ENCODE data around the gene MAGI2.

The MAGI2 gene

DNA sequence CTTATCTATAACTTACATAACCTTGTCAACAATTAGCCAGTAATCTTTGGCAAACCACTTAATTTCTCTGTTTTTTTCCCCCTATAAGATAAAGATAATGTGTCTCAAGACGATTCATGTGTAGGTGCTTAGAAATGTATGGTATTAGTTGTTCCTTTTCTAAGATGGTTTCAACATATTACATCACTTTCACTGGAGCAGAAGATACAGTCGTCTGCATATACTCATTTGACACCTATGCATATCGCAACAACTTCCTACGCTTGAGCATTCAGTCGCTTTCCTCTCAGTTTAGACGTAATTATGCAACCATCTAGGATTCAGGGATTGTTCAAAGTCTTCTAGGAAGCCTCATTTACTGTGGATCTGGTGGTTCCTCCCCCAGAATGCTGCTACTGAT is 1258.2 kb downstream of the MAGI2 start:
- no peak for DNase-seq

DNA sequence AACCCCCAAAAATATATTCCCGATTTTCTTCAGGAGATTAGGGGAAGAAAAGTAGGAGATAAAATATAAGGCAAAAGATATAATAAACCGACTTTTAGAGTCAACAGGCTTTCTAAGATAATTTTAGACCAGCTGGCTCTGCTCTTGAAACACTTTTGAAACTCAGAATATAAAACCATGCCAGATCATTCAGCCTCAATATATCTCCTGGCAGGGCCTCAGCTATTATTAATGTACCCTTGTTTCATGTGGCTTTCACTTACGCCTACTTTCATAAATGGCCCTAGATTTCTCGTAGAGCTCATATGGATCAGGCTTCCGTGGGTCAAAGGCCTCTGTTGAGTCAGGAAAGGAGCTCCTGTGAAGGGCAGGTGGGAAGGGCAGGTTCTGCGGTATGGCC is 1258.9 kb downstream of the MAGI2 start:
- no peak for DNase-seq

DNA sequence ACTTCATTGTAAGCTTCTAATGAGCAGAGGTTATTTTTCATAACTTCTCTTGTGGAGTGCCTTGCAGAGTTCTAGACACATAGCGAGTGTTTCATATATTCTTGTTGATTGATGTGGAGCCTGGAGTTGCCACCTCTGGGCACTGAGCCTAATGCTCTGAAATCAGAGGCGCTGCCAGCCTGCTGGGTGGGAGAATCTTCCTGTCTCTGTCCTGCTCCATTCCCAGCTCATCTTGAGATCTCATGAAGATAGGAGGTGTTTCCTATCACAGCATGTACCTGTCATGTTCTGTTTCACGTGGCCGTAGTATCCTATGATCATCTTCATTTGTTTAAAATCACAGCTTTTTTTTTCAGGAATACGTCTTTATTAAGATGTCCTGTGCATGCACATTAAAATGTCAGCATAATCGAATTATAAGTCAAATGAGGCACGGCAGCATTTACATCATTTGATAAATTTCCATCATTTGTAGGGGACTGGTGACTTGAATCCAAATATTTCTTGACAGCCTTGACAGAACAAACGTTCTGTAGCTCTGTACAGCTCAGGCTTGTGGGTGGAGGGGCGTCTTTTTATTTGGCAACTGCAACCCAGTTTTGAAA is 1261.9 kb downstream of the MAGI2 start:
- DNase-seq: no peak

DNA sequence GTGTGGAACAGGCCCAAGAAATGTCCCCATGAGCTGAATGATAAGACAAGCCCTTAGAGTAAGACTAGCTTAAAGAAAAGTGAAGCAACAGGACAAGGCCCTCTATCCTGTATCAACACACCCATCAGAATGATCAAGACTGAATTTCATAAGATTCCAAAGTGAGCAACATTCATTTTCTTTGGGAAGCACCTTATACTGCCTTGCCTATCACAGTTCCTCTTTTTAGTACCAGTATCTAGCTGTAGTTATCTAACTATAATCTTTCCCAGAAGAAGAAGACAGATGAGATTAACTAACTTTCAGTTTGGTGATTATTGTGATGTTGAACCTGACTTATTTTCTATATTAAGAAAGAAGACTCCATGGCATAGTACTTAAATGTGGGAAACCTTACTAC is 1263.7 kb downstream of the MAGI2 start:
- DNase-seq: no peak

DNA sequence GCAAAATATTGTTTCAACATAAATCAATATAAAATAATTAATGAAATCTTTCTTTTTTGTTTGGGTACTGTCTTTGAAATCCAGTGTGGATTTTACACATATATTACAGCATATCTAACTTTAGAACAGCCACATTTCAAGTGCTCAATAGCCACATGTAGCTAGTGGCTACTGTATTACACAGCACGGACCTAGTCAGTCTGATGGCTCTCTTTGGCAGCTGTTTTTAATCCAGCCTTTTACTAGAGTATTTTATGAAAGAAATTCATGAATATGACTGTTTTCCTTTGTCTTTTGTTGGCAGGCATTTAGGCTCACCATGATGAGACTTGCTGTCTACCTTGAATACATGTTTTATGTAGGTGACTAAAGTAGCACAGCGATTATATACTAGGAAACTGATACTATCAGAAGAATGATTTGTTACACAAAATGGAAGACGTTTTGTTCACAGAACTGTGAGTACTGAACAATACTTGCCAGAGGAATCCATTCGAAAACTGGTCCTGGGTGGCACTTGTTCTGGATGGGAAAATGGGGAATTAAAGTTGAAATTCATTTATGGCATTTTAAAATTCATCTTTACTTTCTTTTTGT is 1268.2 kb downstream of the MAGI2 start:
- DNase-seq: no peak

DNA sequence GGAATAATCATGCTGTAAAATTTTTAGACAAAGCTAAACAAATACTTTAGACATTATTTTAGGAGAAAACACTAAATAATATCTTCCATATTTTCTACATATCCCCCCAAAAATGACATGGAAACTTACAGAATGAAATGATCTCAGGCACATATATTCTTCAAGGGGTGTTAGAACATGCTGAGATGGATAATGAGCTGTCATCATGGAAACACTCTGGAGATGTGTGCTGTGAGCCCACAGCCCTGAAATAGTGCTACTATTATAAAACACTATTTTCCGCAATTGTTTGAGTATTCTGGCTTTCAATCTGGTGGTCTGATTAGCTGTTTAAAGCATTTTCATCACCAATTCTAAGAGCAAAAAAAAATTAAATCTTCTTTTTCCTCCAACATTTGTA is 1269.2 kb downstream of the MAGI2 start:
- no peak for DNase-seq

DNA sequence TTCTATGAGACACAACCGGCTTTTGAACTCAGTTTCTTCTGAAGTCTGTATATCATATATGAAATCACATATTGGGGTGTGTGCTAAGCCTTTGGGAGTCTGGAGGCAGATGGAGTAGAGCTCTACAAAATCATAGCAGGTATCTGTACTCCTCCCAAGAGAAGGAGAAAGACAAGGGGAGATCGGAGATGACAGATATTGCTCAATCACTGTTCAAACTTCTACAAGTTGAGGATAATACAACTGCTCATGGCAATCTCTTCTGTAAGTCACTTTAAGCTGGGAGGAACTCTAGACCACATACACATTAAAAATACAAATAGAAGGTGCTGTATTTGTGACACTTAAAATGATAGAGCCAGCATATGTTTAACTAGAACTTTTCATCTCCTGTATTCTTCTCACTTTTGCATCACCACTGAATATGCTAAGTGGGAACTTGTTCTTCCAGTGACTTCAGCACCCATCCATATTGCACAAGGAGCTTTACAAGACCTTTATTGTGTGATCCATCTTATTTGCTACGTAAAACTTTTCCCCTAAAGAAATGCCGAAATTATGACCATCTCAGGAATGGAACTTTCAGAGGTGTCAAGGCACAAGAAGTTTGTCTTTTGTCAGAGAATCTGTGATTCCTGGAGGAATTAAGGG is 1273.5 kb downstream of the MAGI2 start:
- no peak for DNase-seq

DNA sequence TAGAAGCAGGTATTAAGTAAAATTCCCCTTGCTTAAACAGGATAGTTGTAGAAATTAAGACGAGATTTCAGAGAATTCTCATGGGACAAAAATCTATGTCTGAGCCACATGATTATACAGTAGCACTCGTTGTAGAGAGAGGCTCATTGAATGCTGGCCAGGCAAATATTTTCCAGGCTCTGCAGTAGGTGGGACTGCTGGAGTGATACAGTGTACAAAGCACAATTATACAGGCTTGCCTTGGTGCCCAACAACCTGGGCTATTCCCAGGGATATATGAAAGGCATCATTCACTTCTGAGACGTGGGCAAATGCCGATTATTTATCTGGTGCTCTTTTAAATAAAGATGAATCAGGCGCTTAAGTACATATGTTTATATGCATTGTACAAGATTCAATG is 1274.3 kb downstream of the MAGI2 start:
- DNase-seq: no peak

DNA sequence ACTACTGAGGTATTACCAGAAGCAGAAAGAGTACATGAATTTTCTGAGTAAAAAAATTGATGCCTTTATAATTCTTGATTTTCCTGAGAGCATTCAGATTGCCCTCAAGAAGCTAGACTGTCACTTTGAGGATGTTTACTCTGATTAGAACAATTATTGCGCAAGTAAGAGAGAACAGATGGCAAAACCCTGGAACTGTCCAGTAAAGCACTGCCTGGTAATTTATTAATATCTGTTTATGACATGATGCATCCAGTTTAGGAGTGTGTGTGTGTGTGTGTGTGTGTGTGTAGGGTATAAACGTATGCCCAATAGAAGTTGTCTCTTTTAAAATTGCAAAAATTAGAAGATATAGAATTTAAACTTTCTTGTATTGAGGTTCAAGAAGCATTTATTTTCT is 1275.1 kb downstream of the MAGI2 start:
- DNase-seq: peak; percentile 9

DNA sequence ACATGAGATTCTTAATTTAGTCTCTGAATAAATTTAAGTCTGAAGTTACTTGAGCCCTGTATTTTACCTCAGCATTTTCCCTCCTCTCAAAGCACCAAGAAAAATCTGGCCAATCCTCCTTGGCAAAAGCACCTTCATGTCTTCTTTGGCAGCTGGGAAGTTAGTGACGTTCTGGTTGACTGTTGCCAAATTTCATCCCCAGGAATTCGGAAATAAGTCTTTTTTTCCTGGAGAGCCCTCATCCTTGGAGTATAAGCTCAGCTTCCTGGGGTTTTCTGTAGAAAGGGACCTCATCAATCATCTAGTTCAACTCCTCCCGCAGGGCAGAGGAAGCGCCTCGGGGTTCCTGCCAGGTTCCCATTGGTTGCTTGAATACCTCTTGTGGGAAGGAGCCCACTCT is 1277.3 kb downstream of the MAGI2 start:
- DNase-seq: no peak

DNA sequence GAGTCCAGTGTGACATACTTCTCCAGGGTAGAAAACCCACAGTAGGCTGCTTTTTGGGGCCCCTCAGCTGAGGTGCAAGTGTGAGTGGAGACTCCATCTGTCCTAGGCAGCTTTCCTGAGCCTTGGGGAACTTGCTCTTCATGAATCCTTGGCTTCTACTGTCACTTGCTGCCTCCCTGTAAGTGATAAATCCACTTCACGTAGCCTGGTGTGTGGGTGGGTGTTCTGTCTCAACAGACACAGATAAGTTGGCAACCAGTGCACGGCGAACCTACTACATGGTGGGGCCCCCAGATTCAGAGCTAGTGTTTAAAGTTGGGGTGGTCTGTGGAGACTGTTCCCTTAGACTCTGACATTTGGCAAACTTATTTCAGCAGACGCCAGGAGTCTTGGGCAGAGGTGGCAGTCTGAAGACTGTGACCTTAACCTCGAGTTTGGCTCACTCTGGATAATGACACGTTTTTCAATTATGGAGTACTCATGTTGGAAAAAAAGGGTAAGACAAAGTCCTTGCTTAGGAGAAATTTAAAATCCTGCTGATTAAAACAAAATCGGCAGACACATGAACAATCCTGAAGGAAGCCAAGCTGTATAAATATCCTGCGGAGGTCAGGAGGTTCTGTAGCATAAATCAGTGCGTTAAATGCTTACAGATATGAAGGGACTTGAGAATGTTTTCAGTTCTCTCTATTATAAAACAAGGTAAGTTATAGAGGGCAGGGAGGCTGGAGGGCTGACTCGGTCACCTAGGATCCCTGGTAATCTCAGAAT is 1278.0 kb downstream of the MAGI2 start:
- DNase-seq: no peak

DNA sequence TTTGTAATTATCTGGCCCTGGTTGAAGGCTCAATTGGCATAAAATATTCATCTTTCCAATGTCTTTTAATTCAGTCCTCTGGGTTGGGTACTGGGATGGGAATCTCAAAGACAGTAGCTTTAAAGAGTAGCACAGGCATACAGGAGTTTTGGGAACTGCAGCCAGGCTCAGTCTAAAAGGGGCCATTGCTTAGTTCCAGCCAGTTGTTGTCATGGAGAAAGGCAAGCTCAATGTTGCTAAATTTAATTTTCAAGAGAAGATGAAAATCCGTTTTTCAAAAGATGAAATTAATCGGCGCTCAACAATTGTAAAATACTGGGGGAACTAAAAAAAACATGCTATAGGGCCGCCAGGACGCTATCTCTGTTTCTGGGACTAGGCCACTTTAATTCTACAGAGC is 1279.8 kb downstream of the MAGI2 start:
- no peak for DNase-seq

DNA sequence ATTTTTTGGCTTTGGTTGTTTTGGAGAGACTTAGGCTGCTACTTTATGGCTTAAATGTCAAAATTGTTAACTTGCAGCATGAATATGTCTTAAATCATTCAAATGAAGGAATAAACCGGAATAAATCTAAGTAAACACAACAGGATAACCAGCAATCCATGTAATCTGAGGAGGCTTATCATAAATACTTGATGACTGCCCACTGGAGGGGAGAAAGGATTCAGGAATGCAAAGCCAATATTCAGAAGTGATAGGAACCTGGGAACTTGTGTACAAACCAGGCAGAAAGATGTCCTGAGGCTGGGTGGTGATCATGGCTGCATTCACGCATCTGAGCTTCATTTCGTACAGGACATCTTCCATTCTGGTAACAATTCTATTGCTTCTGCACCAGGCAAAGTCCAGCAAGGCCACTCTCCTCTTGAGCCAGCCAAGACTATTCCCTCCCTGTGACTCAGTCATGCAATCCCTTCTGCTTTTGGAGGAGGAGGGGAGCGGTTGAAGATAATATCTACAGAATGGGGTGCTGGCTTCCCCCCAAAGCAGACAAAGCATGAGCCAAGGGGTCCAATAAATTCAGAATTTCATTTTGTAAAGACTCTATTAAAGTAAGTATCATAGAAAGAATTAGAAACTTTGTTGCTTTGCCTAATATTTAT is 1280.4 kb downstream of the MAGI2 start:
- DNase-seq: no peak

DNA sequence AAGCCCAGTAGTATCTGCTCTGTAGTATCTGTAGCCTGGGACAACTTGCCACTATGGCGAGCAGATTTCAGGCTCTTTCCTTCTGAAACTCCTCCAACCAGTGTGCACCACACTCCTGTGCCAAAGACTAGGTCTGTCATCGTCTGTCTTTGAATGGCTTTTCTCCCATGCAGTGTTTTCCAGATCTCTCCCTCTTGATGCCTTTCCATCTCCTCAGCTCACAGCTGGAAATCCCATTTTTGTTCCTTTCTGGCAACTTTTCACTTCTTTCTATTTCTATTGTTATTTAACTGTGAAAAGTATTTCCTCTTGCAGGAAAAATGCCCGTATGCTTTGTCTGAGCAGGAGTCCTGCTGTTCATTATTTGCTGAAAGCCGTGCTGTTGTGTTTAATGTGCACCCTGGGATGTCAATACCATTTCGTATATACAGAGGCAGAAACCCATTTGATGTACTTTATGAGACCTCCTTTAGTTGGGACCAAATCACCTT is 1281.2 kb downstream of the MAGI2 start:
- no peak for DNase-seq

DNA sequence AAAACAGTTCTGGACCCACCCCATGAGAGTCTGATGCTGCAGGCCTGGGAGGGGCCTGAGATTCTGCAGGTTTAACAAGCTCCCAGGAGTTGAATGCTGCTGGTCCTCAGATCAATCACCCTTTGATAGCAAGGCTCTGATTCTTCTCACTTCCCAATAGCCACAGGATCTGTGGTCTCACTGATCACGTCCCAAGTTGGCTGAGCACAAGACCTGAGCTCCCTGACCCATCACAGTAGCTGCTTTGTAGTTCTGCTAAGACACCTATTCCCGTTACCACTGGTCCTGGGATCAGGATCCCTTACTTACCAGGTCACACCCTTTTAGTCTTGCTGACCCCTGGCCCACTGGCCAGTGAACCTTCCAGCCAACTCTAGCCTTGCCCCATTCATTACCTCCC is 1282.1 kb downstream of the MAGI2 start:
- no peak for DNase-seq

DNA sequence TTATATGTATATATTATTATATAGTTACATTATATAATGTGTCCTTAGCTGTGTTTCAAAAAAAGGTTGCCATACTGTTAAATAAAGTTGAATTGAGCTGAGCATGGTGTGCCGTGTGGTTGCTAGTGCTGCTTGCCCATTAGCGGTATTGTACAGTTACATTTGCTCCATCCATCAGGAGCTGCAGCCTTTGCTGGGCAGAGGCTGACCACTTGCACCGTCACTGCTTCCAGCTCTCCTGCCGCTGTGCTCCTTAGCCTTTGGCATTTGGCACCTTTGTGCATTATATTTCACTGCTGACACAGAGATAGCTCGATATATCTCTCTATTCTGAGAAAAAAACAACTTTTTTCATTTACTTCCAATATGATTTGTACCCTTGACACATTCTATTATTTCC is 1282.7 kb downstream of the MAGI2 start:
- no peak for DNase-seq

DNA sequence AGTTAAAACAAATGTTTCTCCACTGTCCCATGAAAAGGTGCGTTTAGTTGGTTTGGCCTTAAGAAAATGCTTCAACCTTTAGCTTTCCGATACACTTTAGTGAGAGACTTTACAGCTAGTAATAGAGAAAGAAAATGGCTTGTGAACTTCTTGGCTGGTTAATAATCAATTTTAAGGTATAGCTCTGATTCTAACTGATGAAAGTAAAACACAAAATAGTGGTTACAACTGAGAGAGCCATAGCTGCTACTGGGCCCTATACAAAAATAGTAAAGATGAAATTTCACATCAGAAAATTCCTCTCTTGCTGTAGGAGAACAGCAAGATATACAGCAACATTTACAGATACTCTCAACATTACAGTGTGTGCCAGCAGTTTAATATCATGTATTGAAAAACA is 1283.5 kb downstream of the MAGI2 start:
- no peak for DNase-seq

DNA sequence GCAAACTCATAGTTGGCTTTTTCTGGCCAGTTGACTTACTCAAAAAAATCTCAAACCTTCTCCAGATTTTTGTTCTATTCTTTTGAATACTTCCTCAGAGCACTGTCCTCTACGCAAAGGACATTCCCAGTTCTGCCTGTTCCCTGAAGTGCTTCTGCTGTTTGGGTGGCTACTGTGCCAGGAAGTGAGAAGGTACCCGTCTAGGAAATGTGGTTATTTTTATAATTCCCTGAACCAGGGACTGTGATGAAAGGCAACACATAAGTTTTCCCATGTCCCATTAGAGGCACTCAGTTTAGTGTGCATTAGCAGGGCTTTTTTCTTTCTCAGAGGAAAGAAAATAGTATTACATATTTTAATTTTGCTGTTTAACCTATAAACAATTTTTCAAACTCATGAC is 1284.6 kb downstream of the MAGI2 start:
- DNase-seq: no peak

DNA sequence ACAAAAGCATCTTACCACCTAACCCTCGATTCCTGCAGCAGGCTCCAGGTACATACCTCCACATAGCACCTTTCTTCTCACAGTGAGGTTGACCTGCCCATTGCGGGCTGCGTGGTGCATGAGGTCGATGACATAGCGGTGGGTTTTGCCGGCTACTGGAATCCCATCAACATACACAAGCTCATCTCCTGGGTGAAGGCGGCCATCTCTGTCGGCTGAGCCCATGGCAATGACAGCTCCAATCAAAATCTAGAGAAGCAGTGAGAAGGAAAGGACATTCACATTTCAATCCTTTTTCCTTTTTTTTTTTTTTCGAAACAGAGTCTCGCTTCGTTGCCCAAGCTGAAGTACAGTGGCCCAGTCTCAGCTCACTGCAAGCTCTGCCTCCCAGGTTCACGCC is 1285.6 kb downstream of the MAGI2 start:
- DNase-seq: no peak

DNA sequence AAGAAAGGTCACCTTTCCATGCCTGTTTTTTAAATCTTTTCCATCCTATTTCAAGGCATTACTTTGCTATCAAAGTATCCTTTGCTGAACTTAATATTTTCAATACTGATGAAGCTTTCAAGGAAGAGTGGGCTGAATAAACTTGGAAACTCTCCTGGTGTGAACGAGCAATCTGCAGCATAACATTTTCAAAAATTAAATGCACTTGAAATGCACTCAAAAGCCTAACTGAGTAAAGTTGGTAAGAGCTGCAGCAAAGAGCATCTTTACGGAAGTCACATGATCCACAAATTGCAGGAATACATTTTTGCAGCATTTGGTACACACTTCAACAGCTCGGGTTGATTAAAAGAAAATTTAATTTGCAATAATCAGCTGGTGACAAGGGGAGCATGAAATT is 1287.6 kb downstream of the MAGI2 start:
- no peak for DNase-seq

DNA sequence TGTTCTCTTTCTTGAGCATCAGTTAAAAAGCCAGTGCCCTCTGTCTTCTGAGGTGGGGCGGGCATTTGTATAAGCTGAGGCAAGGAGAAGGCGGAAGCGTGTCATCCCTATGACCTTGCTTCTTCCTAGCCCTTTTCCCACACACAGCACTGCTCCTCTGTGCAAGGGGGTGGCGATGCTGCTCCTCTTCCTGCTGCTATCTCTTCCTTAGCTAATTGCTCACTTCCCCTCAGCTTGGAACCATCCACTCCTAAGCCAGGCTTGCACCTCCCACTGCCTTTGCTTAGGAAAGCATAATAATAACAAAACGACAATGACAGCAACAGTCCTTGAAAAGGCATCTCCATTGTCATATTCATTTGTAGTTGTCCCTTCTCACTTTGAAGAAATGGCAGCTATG is 1288.0 kb downstream of the MAGI2 start:
- DNase-seq: no peak

DNA sequence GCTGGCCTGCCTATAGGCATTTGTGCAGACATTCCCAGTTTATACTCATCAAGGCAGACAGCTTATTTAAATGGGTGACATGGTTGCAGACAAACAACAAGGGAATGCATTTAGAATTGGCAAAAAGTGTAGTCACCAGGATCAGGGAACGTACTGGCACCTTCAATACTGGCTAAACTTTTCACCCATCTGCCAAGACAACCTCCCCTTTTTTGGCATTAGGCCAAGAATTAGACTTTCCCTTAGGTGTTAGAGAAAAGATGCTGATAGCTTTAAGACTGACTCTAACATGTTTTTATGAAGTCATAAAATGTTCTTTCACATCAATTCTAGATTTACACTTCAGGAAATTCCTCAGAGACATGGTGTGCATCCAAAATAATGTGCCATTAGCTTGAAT is 1289.0 kb downstream of the MAGI2 start:
- DNase-seq: peak; percentile 4

DNA sequence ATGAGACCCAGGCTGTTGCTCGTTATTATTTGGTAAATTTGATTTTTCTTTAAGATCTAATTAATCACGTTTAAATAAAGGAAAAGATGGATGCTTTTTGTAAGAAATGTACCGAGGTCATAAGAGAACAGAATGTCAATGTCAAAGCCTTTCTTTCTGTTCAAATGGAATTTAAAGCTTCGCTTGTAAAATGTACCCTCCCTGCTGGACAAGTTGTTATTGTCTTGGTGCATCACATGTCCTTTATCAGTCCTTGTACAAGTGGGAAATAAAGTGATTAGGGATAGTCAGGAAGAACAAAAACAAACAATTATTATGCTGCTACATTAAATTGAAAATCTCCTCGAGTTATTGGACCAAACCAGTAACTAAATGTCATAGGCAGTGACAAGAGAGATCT is 1291.7 kb downstream of the MAGI2 start:
- no peak for DNase-seq
